A549 (cell line): Measurements from ENCODE around the gene CEND1. TPM values are rescaled to one million over a fixed set of nuclear protein-coding genes. Genes with fewer than 3 reads are reported as not detected.
A peak's percentile ranks its signal among the peaks of the same experiment; 100 is the strongest.

Experiments
- ATAC-seq, 2 experiments: fragments of 200-7000 bp in 1 of 2; fragments of >200 bp in 1 of 2; cut with Nextera tagmentation in 1 of 2; cut with Tn5 transposase in 1 of 2; 3 replicates each; pipeline versions ENCODE4 v1.8.0 to v1.9.1; 2018 to 2020; ENCODE audit warnings: mild to moderate bottlenecking in 1 of 2, moderate library complexity in 1 of 2
- CTCF ChIA-PET: fragments of 300-600 bp; sonication (Branson Sonifier 250); formaldehyde crosslinking; extraction: SDS; loops from one replicate; lab custom pipeline; 2021; ENCODE audit warnings: antibody characterized with exemption, inconsistent platforms; lab: Yijun Ruan, JAX
- POLR2A ChIA-PET: fragments of 350-600 bp; formaldehyde crosslinking; extraction: SDS; loops from one replicate; lab custom pipeline; 2021; ENCODE audit warnings: antibody characterized with exemption, inconsistent platforms; lab: Yijun Ruan, JAX
- DNase-seq, 2 experiments: peaks; one replicate each; pipeline versions ENCODE4 v3.0.0 to v3.0.0-alpha.2; 2011 to 2016; ENCODE audit warnings: low read depth in 1 of 2, low spot score in 1 of 2
- FAIRE-seq: peaks from 2 replicates; lab custom pipeline; 2011; peaks lifted over from hg19 to GRCh38; lab: Jason Lieb, UNC
- H3K27ac ChIP-seq, 2 experiments: fragments of >200 bp; sonication (Bioruptor Twin); formaldehyde crosslinking; 3 replicates each; pipeline ENCODE4 v1.5.1; 2016 to 2017
- H3K4me1 ChIP-seq: fragments of >200 bp; sonication (Bioruptor Twin); formaldehyde crosslinking; 3 replicates; pipeline ENCODE4 v1.6.1; 2016
- H3K4me2 ChIP-seq: fragments of >200 bp; sonication (Bioruptor Twin); formaldehyde crosslinking; 3 replicates; pipeline ENCODE4 v1.6.1; 2016
- H3K4me3 ChIP-seq: fragments of >200 bp; sonication (Bioruptor Twin); formaldehyde crosslinking; 3 replicates; pipeline ENCODE4 v1.5.1; 2016
- H3K9me3 ChIP-seq: fragments of >200 bp; sonication (Bioruptor Twin); formaldehyde crosslinking; 3 replicates; pipeline ENCODE4 v1.6.1; 2016
- ATOH8 ChIP-seq: fragments of 250-450 bp; sonication (Bioruptor Pico); IDR thresholded peaks from 2 replicates; pipeline ENCODE4 v1.5.0; 2020; ENCODE audit warnings: low read depth, mild to moderate bottlenecking, moderate library complexity
- BCL3 ChIP-seq: fragments of >200 bp; sonication (Bioruptor Twin); formaldehyde crosslinking; IDR thresholded peaks from 3 replicates; pipeline ENCODE4 v1.6.1; 2016
- BHLHE40 ChIP-seq: IDR thresholded peaks from 2 replicates; pipeline ENCODE4 v1.6.1; 2012; ENCODE audit warnings: low read depth, low read length, inconsistent platforms
- CBX2 ChIP-seq: fragments of 200-600 bp; sonication (generic); IDR thresholded peaks from 2 replicates; pipeline ENCODE4 v1.6.1; 2016; ENCODE audit warnings: low read depth, mild to moderate bottlenecking, borderline replicate concordance
- E2F6 ChIP-seq: IDR thresholded peaks from 2 replicates; pipeline ENCODE4 v1.6.1; 2012; ENCODE audit warnings: low read depth, borderline replicate concordance
- EHMT2 ChIP-seq: fragments of 200-600 bp; sonication (generic); IDR thresholded peaks from 2 replicates; pipeline ENCODE4 v1.6.1; 2016; ENCODE audit warnings: antibody characterized with exemption, low read depth, mild to moderate bottlenecking, moderate library complexity
- FOSL2 ChIP-seq, 2 experiments: fragments of 450-650 bp in 1 of 2; fragments of >200 bp in 1 of 2; sonication (Bioruptor Twin) in 1 of 2; formaldehyde crosslinking; IDR thresholded peaks; 2 replicates each; pipeline versions ENCODE4 v1.5.0 to v1.6.1; 2016 to 2020; ENCODE audit warnings: mild to moderate bottlenecking in 1 of 2, moderate library complexity in 1 of 2
- GATA3 ChIP-seq: IDR thresholded peaks from 2 replicates; pipeline ENCODE4 v1.6.1; 2012; ENCODE audit warnings: borderline replicate concordance
- HOXA7 ChIP-seq: fragments of 250-450 bp; sonication (Bioruptor Pico); IDR thresholded peaks from 2 replicates; pipeline ENCODE4 v1.5.0; 2020; ENCODE audit warnings: mild to moderate bottlenecking, moderate library complexity
- HOXB13 ChIP-seq: fragments of 250-450 bp; sonication (Bioruptor Pico); IDR thresholded peaks from 2 replicates; pipeline ENCODE4 v1.5.0; 2020; ENCODE audit warnings: low read depth, mild to moderate bottlenecking, moderate library complexity
- HOXB5 ChIP-seq: fragments of 250-450 bp; sonication (Bioruptor Pico); IDR thresholded peaks from 2 replicates; pipeline ENCODE4 v1.5.0; 2020; ENCODE audit warnings: mild to moderate bottlenecking, moderate library complexity
- JUN ChIP-seq, 2 experiments: fragments of >200 bp; sonication (Bioruptor Twin); formaldehyde crosslinking; IDR thresholded peaks; 2 replicates in 1 of 2; 3 replicates in 1 of 2; pipeline ENCODE4 v1.6.1; 2016 to 2017
- JUNB ChIP-seq: fragments of >200 bp; sonication (Bioruptor Twin); formaldehyde crosslinking; IDR thresholded peaks from 2 replicates; pipeline ENCODE4 v1.6.1; 2016
- KDM1A ChIP-seq: fragments of 200-600 bp; sonication (generic); IDR thresholded peaks from 2 replicates; pipeline ENCODE4 v1.6.1; 2016; ENCODE audit warnings: low read depth, mild to moderate bottlenecking
- MAX ChIP-seq: IDR thresholded peaks from 2 replicates; pipeline ENCODE4 v1.6.1; 2012
- MAZ ChIP-seq: fragments of 150-350 bp; IDR thresholded peaks from 2 replicates; pipeline ENCODE4 v1.6.1; 2014; ENCODE audit warnings: antibody characterized with exemption, low read depth, low read length, borderline replicate concordance
- MYC ChIP-seq: IDR thresholded peaks from 2 replicates; pipeline ENCODE4 v1.6.1; 2012; ENCODE audit warnings: mild to moderate bottlenecking, inconsistent platforms, low read length, improper control_type of control experiment, borderline replicate concordance
- NFE2L2 ChIP-seq: fragments of 150-350 bp; conservative IDR thresholded peaks from 2 replicates; pipeline ENCODE4 v1.6.1; 2014; ENCODE audit warnings: low read length
- PBX3 ChIP-seq: IDR thresholded peaks from 2 replicates; pipeline ENCODE4 v1.6.1; 2012
- POLR2A ChIP-seq: IDR thresholded peaks from 2 replicates; pipeline ENCODE4 v1.6.1; 2012; ENCODE audit warnings: mild to moderate bottlenecking, low read length
- RAD21 ChIP-seq, 2 experiments: fragments of >200 bp in 1 of 2; sonication (Bioruptor Twin) in 1 of 2; formaldehyde crosslinking in 1 of 2; IDR thresholded peaks in 1 of 2; conservative IDR thresholded peaks in 1 of 2; 2 replicates in 1 of 2; 3 replicates in 1 of 2; pipeline ENCODE4 v1.6.1; 2012 to 2018; ENCODE audit warnings: inconsistent platforms in 1 of 2
- RARB ChIP-seq: fragments of 250-450 bp; sonication (Bioruptor Pico); IDR thresholded peaks from 2 replicates; pipeline ENCODE4 v1.8.0; 2021; ENCODE audit warnings: mild to moderate bottlenecking, moderate library complexity
- REST ChIP-seq: fragments of 200-600 bp; sonication (generic); IDR thresholded peaks from 2 replicates; pipeline ENCODE4 v1.6.1; 2016; ENCODE audit warnings: antibody characterized with exemption, mild to moderate bottlenecking, moderate library complexity
- RFX5 ChIP-seq: fragments of 450-650 bp; IDR thresholded peaks from 2 replicates; pipeline ENCODE4 v1.7.1; 2014; ENCODE audit warnings: antibody characterized with exemption, mild to moderate bottlenecking, moderate library complexity
- TFCP2L1 ChIP-seq: fragments of 250-450 bp; sonication (Bioruptor Pico); IDR thresholded peaks from 2 replicates; pipeline ENCODE4 v1.5.0; 2021; ENCODE audit warnings: mild to moderate bottlenecking
- TP53 ChIP-seq: fragments of 250-450 bp; sonication (Bioruptor Pico); IDR thresholded peaks from 2 replicates; pipeline ENCODE4 v1.5.0; 2021; ENCODE audit warnings: mild to moderate bottlenecking, moderate library complexity
- ZSCAN20 ChIP-seq: fragments of 250-450 bp; sonication (Bioruptor Pico); IDR thresholded peaks from 2 replicates; pipeline ENCODE4 v1.8.0; 2022; ENCODE audit warnings: mild to moderate bottlenecking, moderate library complexity
- WGBS: methylation state at CpG from one replicate; pipeline ENCODE4 v1.1.6; 2017; ENCODE audit errors: missing lambda C conversion rate; 5-methylcytosine and 5-hydroxymethylcytosine counted together
- polyA plus RNA-seq, 4 experiments: library from polyadenylated mRNA; depleted of rRNA in 3 of 4; stranded (reverse); fragments of >200 nt; fragmentation: RNase III in 1 of 4; extraction: RNeasy Plus Mini Kit Qiagen cat#74134 plus additional on column Dnase treatment in 1 of 4; gene quantifications; 2 replicates in 3 of 4; 3 replicates in 1 of 4; pipeline ENCODE4 v1.2.3, GENCODE V29; 2011 to 2017

The CEND1 gene
- polyA plus RNA-seq, 2 of the 4 experiments (the other 2 are of a cell fraction) = 1.0 TPM; not detected in 1

- TF ChIP-seq E2F6 (no peak), RAD21 (conservative IDR thresholded peaks at IDR 0.05 in 1 of 2, IDR thresholded peaks at IDR 0.05 in 1 of 2) (no peak), HOXA7 (CRISPR knock-in tag) (no peak), KDM1A (no peak)
These were observed 46.4 kb upstream of the CEND1 start (continued) for GRCh38 chr11:836274-836673.

- ChIA-PET POLR2A (interaction anchor here (0.6 to 5.1 kb wide), 10 partner anchors 9 to 38 kb away, joined by 3 to 52 read pairs (median 4); partner anchors contain the start of genes PNPLA2, POLR2L, RPLP2 and TSPAN4), CTCF (interaction anchor here (0.8 to 2.4 kb wide), 5 partner anchors 10 to 19 kb away, joined by 3 to 10 read pairs (median 6); partner anchors contain the start of gene PNPLA2)
- peak; percentile 81 to 95 for DNase-seq
- Histone ChIP-seq H3K27ac (peak overlapping the region; percentile 98 to 100), H3K4me3 (peak overlapping the region; percentile 86), H3K4me1 (peaks cover 71% of the 10 kb centered on the region), H3K4me2 (peak overlapping the region; percentile 88), H3K9me3 (no peaks in the 10 kb centered on the region)
- FAIRE-seq = no peak
- WGBS = 2% methylated on average over 31 of the region's 31 CpGs
- peak; percentile 52 to 68 for ATAC-seq
- TF ChIP-seq RFX5 (no peak), MAZ (0 out of 2 replicates have a peak, but pooled peaks have one; percentile 39), PBX3 (peak; percentile 77), GATA3 (peak; percentile 74; the same call in 1 of the 2 replicates), RARB (CRISPR knock-in tag) (peak; percentile 72; the same call in 1 of the 2 replicates), MAX (peak; percentile 73), REST (peak; percentile 14; the same call in 1 of the 2 replicates), HOXB13 (CRISPR knock-in tag) (peak; percentile 71; the same call in 1 of the 2 replicates), JUNB (peak; percentile 31; the same call in 1 of the 2 replicates), TP53 (CRISPR knock-in tag) (0 out of 2 replicates have a peak, but pooled peaks have one; percentile 39), E2F6 (peak; percentile 37; the same call in 1 of the 2 replicates), MYC (peak; percentile 49; the same call in 1 of the 2 replicates), ATOH8 (CRISPR knock-in tag) (0 out of 2 replicates have a peak, but pooled peaks have one; percentile 32), BCL3 (0 out of 3 replicates have a peak, but pooled peaks have one; percentile 39), FOSL2 (IDR thresholded peaks at IDR 0.05) (peak; percentile 55; the same call in 1 of the 2 replicates), FOSL2 (CRISPR knock-in tag; IDR thresholded peaks at IDR 0.05) (peak; percentile 96), POLR2A (peak; percentile 6), CBX2 (no peak), NFE2L2 (peak; percentile 29; the same call in 1 of the 2 replicates), HOXB5 (peak; percentile 55; the same call in 1 of the 2 replicates), BHLHE40 (no peak), EHMT2 (no peak), ZSCAN20 (CRISPR knock-in tag) (no peak), JUN (IDR thresholded peaks at IDR 0.05) (peak in 1 of 2 experiments; percentile 85; a peak in 3 of 5 replicates), TFCP2L1 (peak; percentile 74; the same call in 1 of the 2 replicates)
These were observed 44.8 kb upstream of the CEND1 start for GRCh38 chr11:834371-835316.
